HG02884 (cell line): ENCODE measurements around the gene MED1.
A peak's percentile ranks its signal among the peaks of the same experiment; 100 is the strongest.
"Not testable (repeated sequence)": the region's sequence is repeated elsewhere in the genome, so short reads cannot be mapped to it uniquely, and the experiment has no call there.

Experiments
- ATAC-seq: cut with Tn5 transposase; IDR thresholded peaks from one replicate; pipeline ENCODE4 v1.9.1; 2021; ENCODE audit warnings: mild to moderate bottlenecking, moderate library complexity; ENCODE audit not compliant: unreplicated experiment

MED1 gene

DNA sequence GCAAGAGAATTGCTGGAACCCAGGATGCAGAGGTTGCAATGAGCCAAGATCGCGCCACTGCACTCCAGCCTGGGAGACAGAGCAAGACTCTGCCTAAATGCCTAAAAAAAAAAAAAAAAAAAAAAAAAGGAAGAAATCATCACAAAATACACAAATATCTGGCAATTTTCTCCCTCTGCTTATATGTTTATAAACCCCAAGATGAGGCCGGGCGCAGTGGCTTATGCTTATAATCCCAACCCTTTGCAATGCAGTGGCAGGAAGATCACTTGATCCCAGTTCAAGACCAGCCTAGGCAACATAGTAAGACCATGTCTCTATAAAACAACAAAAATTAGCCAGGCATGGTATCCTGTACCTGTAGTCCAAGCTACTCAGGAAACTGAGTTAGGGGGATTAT, 21.5 kb downstream of the MED1 start:
- ATAC-seq = no peak

DNA sequence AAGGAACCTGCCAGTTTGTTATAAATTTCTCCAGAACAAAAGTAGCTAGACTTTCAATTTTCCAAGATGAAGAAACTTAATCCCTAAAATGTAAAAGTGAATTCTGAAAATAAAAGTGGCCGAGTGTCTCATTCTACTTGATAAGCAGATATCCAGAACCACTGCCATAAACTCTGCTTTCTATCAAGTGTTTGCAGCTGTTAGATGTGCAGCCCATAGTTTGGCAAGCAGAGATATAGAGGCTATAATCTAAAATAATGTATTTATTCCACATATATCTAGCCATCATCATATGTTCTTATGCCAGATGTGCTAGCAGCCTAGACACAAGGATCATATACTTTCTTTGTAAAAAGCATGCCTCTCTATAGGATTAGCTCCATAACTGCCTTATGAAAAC, 34.9 kb downstream of the MED1 start:
- ATAC-seq = no peak

DNA sequence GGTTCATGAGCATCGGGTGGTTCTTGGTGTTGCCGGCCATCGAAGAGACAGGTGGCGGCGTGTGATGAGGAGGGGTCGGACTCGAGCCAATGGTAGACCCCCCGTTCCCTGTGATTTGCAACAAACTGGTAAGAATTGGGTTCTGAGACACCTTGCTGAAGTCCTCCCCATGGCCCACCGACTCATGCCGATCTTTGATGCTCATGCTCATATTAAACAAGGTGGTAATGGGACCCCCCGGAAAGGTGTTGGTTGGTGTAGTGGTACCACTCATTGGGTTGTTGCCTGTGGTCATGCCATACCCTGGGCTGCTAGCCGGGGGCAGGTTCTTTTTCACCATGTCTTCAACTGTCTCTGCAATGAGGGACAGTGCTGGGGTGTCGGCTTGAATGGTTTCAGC, 40.8 kb downstream of the MED1 start:
- ATAC-seq = no peak

DNA sequence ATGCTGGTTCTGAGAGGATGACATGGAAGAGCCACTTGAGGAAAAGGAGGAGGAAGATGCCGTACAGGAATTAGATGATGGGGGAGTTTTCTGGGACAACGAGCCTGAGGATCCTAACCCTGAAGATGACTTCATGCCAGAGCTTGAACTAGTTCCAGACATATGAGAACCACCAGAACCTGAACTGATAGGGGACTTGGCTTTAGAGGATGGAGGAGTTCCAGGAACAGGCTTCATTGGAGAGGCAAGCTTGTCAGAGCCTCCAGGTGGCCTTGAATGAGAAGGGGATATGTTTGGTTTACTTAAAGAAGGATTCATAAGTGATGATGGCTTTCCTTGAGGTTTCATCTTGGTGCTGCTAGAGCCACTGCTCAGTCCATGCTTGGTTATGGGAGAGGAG, 42.7 kb downstream of the MED1 start:
- no peak for ATAC-seq

DNA sequence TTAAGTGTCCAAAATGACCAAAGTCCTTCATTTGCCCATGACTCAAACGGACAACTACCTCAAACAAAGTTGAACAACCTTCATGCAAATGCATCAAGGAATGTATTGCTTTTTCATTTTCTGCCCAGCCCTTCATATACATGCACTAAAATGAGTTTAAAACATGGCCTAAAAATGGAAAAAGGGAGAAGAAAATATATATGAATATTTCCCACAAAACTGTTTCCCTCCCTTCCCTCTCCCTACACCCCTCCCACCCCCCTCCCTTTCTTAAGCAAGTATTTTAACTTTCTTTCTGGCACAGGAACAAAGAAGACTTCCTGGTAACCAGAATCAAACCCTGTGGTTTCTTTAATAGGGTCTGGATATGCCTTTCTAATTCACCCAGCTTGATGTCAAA, 44.1 kb downstream of the MED1 start:
- no peak for ATAC-seq

DNA sequence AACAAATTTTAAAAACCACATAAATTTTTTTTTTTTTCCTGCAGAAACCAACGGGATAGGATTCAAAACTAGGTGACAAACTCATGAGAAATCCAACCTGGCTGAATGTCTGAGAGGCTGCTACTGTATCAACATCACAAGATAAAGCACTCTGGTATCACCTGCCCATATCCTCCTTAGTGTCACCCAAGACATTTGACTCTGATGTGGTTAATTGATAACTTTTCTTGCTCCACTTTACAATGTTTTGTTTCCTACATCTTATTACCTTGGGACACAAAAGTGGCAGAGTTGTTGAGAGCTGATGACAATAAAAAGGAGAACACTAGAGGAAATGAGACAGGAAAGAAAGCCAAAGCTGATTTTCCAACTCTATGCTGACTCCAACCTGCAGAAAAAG, 45.6 kb downstream of the MED1 start:
- no peak for ATAC-seq

DNA sequence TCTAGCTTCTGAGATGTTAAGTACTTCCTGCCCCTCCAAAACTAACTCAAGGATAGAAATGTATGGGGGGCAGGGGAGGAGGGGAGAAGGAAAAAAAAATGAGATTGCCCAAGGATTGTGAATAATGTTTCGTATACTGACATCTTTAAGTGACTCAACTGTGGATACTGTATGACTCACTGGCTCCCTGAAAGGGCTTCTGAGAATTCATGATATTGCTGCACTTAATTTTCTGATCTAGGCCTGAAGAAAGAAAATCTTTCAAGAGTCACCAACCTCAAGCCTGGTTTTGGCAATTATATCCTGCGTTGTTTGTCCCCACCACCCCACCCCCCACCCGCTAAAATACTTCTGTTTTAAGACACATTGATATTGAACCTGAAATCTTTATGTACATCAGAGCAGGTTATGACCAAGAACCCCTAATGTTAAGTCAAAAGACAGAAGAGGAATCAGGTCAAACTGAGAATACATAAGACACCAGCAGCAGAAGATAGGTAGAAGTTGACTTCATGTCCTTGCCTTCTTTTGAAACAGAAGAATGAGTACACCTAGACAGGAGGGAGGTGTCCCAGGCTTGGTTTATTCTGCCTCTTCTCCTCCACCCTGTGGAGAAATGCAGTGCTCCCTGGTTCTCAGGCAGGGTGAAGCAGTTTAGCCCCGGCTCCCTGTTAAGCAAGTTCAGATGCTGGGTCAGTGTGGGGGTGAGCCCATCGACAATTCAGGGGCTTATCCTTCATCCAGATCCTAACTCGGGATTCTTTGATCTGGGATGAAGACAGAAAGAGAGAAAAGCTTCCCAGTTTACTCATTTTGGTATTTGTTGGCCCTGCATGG, 46.3 kb downstream of the MED1 start:
- no peak for ATAC-seq

DNA sequence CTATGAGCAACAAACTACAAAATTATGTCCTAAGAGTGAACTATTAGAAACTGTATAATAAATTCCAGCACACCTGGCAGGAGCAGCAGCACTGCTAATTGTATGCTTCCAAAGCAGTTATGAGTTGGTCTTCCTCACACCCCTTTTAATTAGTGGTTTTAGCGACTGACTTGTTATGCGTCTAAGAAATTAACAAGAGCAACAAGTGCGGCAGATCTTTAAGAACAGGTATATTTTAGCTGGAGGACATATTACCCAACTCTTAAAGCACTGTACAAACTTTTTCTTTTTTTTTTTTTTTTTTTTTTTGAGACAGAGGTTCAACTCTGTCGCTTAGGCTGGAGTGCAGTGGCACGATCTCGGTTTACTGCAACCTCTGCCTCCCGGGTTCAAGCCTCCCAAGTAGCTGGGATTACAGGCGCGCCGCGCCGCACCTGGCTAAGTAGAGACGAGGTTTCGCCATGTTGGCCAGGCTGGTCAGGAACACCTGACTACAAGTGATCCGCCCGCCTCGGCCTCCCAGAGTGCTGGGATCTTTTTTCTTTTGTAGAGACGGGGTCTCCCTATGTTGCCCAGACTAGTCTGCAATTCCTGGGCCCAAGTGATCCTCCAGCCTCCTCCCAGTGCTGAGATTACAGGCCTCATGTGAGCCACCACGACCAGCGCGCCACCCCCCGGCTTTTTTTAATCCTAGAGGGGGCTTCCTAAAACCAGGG, 48.0 kb downstream of the MED1 start:
- ATAC-seq = no peak

DNA sequence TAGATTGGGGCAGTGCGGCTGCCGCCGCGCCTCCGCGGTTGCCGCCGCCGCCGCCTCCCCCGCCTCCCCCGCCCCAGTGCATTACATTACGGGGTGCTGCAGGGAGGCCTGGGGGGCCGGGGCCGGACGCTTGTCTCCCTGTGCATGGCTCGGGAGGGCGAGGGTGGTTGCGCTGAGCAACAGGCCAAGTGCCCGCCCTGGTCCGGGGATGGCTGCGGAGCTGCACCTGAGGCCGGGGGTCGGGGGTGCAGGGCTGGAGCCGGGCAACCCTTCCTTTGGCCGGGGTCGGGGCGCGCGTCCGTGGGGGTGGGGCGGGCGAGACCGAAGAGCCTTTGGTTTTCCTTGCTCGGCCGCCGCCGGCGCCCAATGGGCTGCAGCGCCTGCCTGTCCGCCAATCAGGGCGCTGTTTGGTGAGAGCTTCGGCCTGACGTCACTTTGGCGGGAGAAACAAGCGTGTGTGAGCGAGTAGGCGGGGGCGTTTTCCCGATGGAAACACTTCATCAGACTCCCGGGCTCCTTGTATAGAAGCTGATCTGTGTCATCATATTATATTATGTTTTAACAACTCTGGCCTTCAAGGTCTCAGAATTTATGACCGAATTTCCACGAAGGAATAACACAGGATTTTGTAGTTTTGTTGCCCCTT, 48.7 kb downstream of the MED1 start:
- peak; percentile 42 for ATAC-seq

DNA sequence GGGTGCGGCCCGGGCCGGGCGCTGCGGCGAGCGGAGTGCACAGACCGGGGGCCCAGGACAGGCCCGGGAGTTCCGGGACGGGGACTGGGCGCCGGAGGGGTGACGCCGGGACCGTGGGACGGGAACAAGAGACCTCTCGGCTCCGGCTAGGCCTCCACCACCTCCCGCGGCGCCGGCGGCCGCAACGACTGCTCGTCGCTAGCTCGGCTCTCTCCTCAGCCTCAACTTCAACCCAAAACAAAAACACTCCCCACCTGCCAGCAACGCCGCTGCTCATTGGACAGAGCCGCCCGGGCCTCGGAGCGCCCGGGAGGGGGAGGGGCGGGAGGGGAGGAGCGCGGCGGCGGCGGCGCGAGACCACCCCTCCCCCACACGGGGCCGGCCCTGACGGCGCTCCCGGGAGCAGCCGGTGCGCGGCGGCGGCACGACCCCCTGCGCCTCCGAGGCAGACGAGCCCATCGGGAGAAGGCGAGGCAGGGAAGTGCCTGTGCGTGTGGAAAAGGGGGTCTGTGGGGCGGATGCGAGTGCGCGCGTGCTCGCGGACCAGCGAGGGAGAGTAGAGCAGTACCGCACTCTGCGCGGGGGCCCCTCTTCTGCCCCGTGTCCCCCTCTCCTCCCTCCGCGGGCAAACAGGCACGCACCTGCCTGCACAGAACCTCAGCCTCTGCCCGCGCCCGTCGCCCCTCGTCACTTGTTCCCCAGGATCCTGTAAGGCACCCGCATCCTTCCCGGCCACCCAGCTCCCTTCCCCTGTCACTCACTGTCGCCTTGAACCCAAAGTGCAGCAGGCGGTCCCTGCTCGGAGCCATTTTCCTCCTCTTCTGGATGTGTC, 49.4 kb downstream of the MED1 start, which contains the start of gene FBXL20:
TSS of gene FBXL20 (minus strand) at position 215 of the 832 bp plus-strand sequence. CDS start 224 bp downstream, outside the sequence.
- peak; percentile 56 for ATAC-seq

DNA sequence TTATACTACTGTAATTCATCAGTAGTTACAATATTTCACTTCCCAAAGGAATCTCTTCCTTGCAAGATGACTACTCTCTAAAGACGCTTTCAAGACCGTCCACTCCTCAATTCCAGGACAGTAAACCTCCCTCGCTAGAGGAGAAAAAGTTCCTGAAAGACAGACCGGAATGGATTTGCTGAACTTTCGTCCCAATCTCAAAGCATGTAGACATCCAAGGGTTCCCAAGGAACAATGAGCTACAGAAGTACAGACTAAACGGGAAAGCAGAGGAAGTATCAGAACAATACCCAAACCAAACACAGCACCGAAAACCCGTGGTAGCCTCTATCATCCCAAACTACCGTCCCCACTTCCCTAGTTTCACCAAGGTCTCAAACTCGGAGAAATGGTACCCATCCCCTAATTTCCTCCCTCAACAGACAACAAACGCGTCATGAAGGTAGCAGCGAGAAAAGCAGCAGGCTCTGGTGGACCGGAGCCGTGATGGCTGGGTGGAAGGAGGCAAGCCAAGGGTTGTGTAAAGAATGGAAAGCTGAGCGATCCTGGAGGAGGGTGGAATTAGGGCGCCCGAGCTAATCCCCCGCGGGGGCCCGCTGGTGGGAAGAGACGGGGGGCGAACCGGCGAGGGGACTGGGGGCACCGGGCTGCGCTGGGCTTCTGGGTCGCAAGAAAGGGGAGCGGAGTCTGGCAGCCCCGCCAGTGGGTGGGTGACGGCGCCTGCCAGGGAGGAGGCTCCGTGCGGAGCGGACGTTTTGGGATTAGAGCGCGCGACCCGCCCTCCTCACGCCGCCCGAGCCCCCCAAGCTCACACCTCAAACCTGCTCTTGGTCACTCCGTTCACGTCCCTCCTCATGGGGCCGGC, 50.3 kb downstream of the MED1 start:
- ATAC-seq = no peak

DNA sequence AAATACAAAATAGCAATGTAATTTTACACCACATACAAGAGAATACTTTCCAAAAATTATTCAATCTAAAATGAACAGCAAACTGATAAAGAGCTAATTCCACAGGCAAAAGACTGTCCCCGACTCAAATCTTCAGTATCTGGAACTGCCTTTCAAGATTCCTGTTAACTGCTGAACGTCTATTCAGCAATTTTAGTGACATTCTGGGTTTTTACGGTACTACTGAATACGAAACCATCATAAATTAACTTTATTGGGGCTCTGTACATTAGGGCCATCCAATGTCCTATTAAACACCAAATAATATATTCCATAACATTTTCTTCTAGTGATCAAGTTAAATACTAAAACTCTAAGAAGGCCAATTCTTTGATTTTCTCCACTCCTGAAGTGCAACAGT, 51.3 kb downstream of the MED1 start:
- ATAC-seq = no peak

DNA sequence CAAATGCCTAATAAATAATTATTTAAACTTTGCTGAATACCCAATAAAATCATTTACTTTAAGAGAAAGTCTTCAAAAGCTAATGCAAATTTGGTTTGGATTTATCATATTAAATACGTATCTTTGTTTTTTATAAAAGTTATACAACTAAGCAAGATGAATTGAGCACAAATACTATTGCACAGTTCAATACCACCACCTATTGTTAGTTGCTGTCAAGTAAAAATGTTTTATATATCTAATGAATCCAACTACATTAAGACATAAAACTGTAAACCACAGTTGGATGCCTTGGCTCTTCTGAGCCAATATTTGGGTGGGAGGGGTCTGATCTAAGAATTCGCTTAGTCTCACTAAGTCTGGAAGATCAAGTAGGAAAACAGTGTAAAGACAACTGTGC, 57.3 kb downstream of the MED1 start:
- ATAC-seq = no peak

DNA sequence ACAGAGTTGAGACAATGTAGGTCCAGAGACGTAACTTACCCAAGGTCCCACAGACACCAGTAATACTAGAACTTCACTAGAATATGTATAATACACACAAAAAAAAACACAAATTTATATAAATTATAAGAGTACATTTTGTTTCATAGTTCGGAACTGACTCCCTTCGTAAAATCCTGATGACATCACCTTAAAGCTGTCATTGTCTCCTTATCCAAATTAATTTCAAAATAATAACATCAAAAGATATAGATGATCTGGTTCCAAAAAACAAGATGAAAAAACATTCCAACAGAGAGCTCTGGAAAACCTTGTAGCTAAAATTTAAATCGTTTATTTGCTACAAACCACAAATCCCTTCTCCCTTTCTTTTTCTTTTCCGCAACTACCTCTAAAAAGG, 59.6 kb downstream of the MED1 start:
- ATAC-seq = no peak

DNA sequence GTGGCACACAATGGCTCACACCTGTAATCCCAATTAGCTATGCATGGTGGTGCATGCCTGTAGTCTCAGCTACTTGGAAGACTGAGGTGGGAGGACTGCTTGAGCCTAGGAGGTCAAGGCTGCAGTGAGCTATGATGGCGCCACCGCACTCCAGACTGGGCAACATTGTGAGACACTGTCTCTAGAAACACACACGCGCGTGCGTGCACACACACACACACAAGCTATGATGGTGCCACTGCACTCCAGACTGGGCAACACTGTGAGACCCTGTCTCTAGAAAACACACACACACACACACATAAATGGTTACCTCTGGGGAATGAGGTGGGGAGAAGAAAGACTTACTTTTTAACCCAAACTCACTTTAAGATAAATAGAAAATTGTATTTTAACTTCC, 66.0 kb downstream of the MED1 start:
- ATAC-seq = no peak

DNA sequence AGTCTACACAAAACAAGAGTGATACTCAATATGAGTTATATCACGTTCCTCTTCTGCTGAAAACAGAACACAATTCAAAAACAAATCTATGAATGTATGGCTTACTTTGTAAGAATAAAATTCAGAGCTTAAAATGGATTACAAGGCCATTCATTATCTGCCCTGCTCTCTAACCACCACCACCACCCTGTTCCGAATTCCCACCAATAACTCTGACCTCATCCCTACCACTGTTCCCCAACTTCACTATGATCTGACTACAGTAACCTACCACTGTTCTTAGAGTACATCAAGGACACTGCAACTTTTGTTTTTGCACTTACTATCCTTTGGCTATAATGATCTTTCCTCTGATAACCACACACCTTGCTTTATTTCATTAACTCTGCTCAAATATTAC, 70.9 kb downstream of the MED1 start:
- no peak for ATAC-seq

DNA sequence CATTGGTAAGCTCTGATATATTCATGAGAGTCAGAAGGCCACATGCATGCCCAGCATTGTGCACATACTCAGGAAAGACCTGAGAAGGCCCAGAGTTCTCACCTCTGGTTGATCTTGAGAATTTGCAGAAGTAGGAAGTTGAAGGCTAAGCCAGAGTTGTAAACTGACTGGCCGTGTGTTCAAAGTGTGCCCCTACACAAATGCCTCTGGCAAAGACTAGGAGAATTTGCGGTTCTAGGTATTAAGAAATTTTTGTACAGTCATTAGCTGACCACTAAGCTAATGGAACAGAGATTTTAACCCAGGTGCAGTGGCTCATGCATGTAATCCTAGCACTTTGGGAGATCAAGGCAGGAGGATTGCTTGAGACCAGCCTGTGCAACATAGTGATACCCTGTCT, 74.6 kb downstream of the MED1 start:
- no peak for ATAC-seq

DNA sequence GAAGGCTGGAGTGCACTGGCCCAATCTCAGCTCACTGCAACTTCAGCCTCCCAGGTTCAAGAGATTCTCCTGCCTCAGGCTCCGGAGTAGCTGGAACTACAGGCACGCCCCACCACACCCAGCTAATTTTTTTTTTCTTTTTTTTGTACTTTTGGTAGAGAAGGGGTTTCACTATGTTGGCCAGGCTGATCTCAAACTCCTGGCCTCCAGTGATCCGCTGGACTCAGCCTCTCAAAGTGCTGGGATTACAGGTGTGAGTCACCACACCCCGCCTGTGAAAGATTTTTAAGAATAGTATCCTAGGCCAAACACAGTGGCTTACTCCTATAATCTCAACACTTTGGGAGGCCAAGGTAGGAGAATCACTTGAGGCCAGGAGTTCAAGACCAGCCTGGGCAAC, 83.3 kb downstream of the MED1 start:
- not testable (repeated sequence) for ATAC-seq

DNA sequence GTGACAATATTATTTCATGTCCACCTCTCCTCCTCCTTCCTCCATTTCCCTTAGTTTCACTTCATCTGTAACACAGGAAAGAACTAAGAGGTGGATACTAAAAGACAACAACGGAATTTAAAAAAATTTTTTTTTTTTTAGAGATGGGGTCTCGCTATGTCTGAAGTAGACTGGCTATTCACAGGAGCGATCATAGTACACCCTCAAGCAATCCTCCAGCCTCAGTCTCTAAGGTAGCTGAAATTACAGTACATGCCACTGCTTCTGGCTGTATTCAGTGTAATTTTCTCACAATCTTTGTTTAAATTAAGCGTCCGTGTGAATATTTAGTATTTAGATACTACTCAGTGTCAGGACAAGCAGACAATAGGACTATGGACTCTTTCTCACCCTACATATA, 85.2 kb downstream of the MED1 start:
- no peak for ATAC-seq

DNA sequence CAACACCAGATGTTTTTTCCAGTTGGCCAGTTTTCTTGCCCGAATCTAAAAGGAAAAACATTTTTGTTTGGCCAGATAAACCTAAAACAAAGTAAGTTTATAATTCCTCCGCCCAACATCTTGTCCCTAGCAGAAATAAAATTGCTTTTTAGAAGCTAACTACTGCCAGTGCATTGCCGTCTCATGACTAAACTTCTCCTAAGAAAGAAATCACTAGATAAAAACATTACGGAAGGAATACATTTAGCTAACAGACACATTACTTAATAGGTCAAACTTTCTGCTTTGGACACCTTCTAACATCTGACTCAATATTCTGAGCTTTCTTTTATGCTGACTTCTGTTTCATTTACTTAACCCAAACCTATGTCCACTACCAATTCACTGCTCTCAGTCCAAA, 85.8 kb downstream of the MED1 start:
- no peak for ATAC-seq
